ENCODE data around the gene CADM1. TPM values are rescaled to one million over a fixed set of nuclear protein-coding genes. Genes with fewer than 3 reads are reported as not detected.

Gene CADM1
- total RNA-seq, 1 experiment from 2014 or later: 0.79 TPM

- no peak for TF ChIP-seq CTCF (IDR thresholded peaks at IDR 0.05 in 2 of 3, conservative IDR thresholded peaks at IDR 0.05 in 1 of 3; ENCODE audit: borderline replicate concordance in 1 of 3, insufficient read depth in 1 of 3, low read depth in 2 of 3, low read length in 2 of 3)
- no peak for TF ChIP-seq SRF (IDR thresholded peaks at IDR 0.05; ENCODE audit: low read depth)
- TF ChIP-seq ZBTB33 (IDR thresholded peaks at IDR 0.05; ENCODE audit: extremely low read depth, insufficient replicate concordance, low read length): no peak
- no peak for TF ChIP-seq MAX (IDR thresholded peaks at IDR 0.05)
Observed at GRCh38 chr11:115133475-115134209, 370.6 kb downstream of the CADM1 start (continued).

GRCh38 chr11:115132436-115133228, 371.6 kb downstream of the CADM1 start:
- H3K4me2 ChIP-seq (ENCODE audit: low read length): no peak overlapping the region
- H3K36me3 ChIP-seq (ENCODE audit: control insufficient read depth in 1 of 2, insufficient read depth in 2 of 2, low read length in 2 of 2): no peaks in the 10 kb centered on the region
- H3K9me2 ChIP-seq (ENCODE audit: insufficient read depth): no peaks in the 10 kb centered on the region
- no peak overlapping the region for H3K27ac ChIP-seq (ENCODE audit: low read depth, low read length)
- H3K27me3 ChIP-seq (ENCODE audit: insufficient read depth, low read length): no peaks in the 10 kb centered on the region
- no peaks in the 10 kb centered on the region; a peak in 1 of 4 replicates for H3K9me3 ChIP-seq (ENCODE audit: control insufficient read depth in 1 of 2, insufficient read depth in 1 of 2, low read depth in 1 of 2, low read length in 2 of 2)
- H3K9ac ChIP-seq (ENCODE audit: low read length): no peak overlapping the region
- ATAC-seq: no peak
- CTCF ChIA-PET: no interaction called here
- H4K20me1 ChIP-seq (ENCODE audit: insufficient read depth): no peaks in the 10 kb centered on the region
- RAD21 ChIA-PET (ENCODE audit: low non-redundant PET in 1 of 2, low total read pairs in 2 of 2, uncharacterized antibody in 2 of 2, unreplicated experiment in 2 of 2): no interaction called here
- DNase-seq (ENCODE audit: low read depth, low spot score): no peak
- POLR2A ChIA-PET: no interaction called here
- H2AFZ ChIP-seq (ENCODE audit: low read depth, low read length, poor library complexity, severe bottlenecking): no peak overlapping the region
- no peak overlapping the region for H3K4me3 ChIP-seq (replicated peaks in 1 of 2; ENCODE audit: low read depth in 1 of 2, low read length in 2 of 2)
- TF ChIP-seq ZBTB33 (IDR thresholded peaks at IDR 0.05; ENCODE audit: extremely low read depth, insufficient replicate concordance, low read length): no peak
- TF ChIP-seq MAX (IDR thresholded peaks at IDR 0.05): no peak
- no peak for TF ChIP-seq CEBPB (IDR thresholded peaks at IDR 0.05; ENCODE audit: low read depth)
- no peak for TF ChIP-seq ATF3 (IDR thresholded peaks at IDR 0.05)
- TF ChIP-seq YY1 (IDR thresholded peaks at IDR 0.05; ENCODE audit: extremely low read depth, insufficient replicate concordance, low read depth, low read length): no peak
- TF ChIP-seq SRF (IDR thresholded peaks at IDR 0.05; ENCODE audit: low read depth): no peak
- TF ChIP-seq FOSL1 (IDR thresholded peaks at IDR 0.05; ENCODE audit: low read depth): no peak
- TF ChIP-seq CBX3 (IDR thresholded peaks at IDR 0.05; ENCODE audit: low read depth): no peak
- TF ChIP-seq ZNF274 (IDR thresholded peaks at IDR 0.05; ENCODE audit: low read depth, low read length): no peak
- no TSS peak for BruUV-seq (replicated peaks)
- intact Hi-C loops (cut with micrococcal nuclease): no loop called here
- H3K4me1 ChIP-seq (ENCODE audit: control insufficient read depth in 1 of 2, insufficient read depth in 2 of 2, low read length in 2 of 2): no peaks in the 10 kb centered on the region
- no peaks in the 10 kb centered on the region for H3K79me2 ChIP-seq (ENCODE audit: insufficient read depth, low read length)

Measured in HCT116 (cell line).